HepG2 (cell line): ENCODE data around the gene VPS26B.

Experiments
- EP300 ChIP-seq, 3 experiments: sonication (generic) in 1 of 3; formaldehyde crosslinking in 1 of 3; IDR thresholded peaks; 2 replicates each; pipeline versions ENCODE4 v1.5.1 to v1.6.1; 2011 to 2020; ENCODE audit warnings: low read depth in 2 of 3, low read length in 2 of 3, borderline replicate concordance in 1 of 3, improper control_type of control experiment in 1 of 3, mild to moderate bottlenecking in 1 of 3, missing genetic modification reagents in 1 of 3, moderate library complexity in 1 of 3
- GABPA ChIP-seq, 2 experiments: IDR thresholded peaks; 2 replicates each; pipeline ENCODE4 v1.6.1; 2011 to 2016; ENCODE audit warnings: low read depth in 2 of 2, low read length in 1 of 2, missing biosample characterization in 1 of 2, missing genetic modification characterization in 1 of 2
- NFE2 ChIP-seq: sonication (generic); formaldehyde crosslinking; IDR thresholded peaks from 2 replicates; pipeline ENCODE4 v1.4.0; 2020; ENCODE audit warnings: missing genetic modification reagents
- TCF12 ChIP-seq, 2 experiments: fragments of 450-650 bp in 1 of 2; sonication (generic) in 1 of 2; formaldehyde crosslinking in 1 of 2; IDR thresholded peaks; 2 replicates each; pipeline versions ENCODE4 v1.6.1 to v1.8.0; 2017 to 2022; ENCODE audit warnings: antibody characterized with exemption in 1 of 2, mild to moderate bottlenecking in 1 of 2, missing genetic modification reagents in 1 of 2, moderate library complexity in 1 of 2
- ZFP41 ChIP-seq: sonication (generic); formaldehyde crosslinking; IDR thresholded peaks from 2 replicates; pipeline ENCODE4 v1.4.0; 2020; ENCODE audit warnings: mild to moderate bottlenecking, missing genetic modification reagents, borderline replicate concordance
- ZNF558 ChIP-seq: sonication (generic); formaldehyde crosslinking; IDR thresholded peaks from 2 replicates; pipeline ENCODE4 v1.9.0; 2022; ENCODE audit warnings: mild to moderate bottlenecking, missing genetic modification reagents, borderline replicate concordance
- TF ChIP-seq, protein P1 (sequence below): sonication (generic); formaldehyde crosslinking; IDR thresholded peaks from 2 replicates; pipeline ENCODE4 v1.5.0; 2020; ENCODE audit warnings: missing genetic modification reagents, mild to moderate bottlenecking, borderline replicate concordance
- TF ChIP-seq, protein P2 (sequence below): sonication (generic); formaldehyde crosslinking; IDR thresholded peaks from 2 replicates; pipeline ENCODE4 v1.5.0; 2020; ENCODE audit warnings: mild to moderate bottlenecking, missing genetic modification reagents, moderate library complexity
- TF ChIP-seq, protein P3 (sequence below): sonication (generic); formaldehyde crosslinking; IDR thresholded peaks from 2 replicates; pipeline ENCODE4 v1.9.0; 2022; ENCODE audit warnings: missing genetic modification reagents, mild to moderate bottlenecking, borderline replicate concordance

DNA sequence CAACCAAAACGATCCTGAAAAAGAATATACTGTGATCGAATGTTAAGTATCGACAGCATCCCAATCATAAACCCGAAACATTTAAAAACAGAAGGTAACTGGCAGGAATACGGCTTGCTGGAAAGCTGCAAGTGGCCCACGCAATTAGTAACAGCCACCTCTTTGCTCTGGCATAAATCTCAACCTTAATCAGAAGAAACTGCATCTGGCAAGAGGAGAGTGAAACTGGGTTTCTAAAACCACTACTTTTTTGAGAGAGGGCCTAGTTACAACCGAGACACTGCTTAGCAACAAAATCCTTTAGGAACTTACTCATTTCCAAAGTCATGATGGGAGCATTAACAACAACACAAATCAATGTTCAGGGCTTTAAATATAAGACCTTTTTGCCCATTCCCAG, 8.6 kb upstream of the VPS26B start:
- TF ChIP-seq NFE2 (CRISPR knock-in tag) (no peak), GABPA (IDR thresholded peaks at IDR 0.05; ENCODE audit: low read depth, low read length) (no peak), GABPA (CRISPR knock-in tag; IDR thresholded peaks at IDR 0.05; ENCODE audit: low read depth) (no peak), ZFP41 (CRISPR knock-in tag) (no peak), EP300 (IDR thresholded peaks at IDR 0.05; ENCODE audit: low read depth in 2 of 2, low read length in 2 of 2) (no peak), EP300 (CRISPR knock-in tag; IDR thresholded peaks at IDR 0.05; ENCODE audit: borderline replicate concordance) (no peak), TCF12 (IDR thresholded peaks at IDR 0.05) (no peak), TCF12 (CRISPR knock-in tag; IDR thresholded peaks at IDR 0.05) (no peak), ZNF558 (CRISPR knock-in tag) (no peak)
- TF ChIP-seq, protein P1, sequence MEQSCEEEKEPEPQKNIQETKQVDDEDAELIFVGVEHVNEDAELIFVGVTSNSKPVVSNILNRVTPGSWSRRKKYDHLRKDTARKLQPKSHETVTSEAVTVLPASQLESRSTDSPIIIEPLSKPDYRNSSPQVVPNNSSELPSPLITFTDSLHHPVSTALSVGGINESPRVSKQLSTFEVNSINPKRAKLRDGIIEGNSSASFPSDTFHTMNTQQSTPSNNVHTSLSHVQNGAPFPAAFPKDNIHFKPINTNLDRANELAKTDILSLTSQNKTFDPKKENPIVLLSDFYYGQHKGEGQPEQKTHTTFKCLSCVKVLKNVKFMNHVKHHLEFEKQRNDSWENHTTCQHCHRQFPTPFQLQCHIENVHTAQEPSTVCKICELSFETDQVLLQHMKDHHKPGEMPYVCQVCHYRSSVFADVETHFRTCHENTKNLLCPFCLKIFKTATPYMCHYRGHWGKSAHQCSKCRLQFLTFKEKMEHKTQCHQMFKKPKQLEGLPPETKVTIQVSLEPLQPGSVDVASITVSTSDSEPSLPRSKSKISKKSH (CRISPR knock-in tag): no peak
- TF ChIP-seq, protein P2, sequence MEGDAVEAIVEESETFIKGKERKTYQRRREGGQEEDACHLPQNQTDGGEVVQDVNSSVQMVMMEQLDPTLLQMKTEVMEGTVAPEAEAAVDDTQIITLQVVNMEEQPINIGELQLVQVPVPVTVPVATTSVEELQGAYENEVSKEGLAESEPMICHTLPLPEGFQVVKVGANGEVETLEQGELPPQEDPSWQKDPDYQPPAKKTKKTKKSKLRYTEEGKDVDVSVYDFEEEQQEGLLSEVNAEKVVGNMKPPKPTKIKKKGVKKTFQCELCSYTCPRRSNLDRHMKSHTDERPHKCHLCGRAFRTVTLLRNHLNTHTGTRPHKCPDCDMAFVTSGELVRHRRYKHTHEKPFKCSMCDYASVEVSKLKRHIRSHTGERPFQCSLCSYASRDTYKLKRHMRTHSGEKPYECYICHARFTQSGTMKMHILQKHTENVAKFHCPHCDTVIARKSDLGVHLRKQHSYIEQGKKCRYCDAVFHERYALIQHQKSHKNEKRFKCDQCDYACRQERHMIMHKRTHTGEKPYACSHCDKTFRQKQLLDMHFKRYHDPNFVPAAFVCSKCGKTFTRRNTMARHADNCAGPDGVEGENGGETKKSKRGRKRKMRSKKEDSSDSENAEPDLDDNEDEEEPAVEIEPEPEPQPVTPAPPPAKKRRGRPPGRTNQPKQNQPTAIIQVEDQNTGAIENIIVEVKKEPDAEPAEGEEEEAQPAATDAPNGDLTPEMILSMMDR (CRISPR knock-in tag): no peak
- TF ChIP-seq, protein P3, sequence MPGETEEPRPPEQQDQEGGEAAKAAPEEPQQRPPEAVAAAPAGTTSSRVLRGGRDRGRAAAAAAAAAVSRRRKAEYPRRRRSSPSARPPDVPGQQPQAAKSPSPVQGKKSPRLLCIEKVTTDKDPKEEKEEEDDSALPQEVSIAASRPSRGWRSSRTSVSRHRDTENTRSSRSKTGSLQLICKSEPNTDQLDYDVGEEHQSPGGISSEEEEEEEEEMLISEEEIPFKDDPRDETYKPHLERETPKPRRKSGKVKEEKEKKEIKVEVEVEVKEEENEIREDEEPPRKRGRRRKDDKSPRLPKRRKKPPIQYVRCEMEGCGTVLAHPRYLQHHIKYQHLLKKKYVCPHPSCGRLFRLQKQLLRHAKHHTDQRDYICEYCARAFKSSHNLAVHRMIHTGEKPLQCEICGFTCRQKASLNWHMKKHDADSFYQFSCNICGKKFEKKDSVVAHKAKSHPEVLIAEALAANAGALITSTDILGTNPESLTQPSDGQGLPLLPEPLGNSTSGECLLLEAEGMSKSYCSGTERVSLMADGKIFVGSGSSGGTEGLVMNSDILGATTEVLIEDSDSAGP (CRISPR knock-in tag): no peak
